ENCODE results near the gene TCOF1.

Gene TCOF1, protein sequence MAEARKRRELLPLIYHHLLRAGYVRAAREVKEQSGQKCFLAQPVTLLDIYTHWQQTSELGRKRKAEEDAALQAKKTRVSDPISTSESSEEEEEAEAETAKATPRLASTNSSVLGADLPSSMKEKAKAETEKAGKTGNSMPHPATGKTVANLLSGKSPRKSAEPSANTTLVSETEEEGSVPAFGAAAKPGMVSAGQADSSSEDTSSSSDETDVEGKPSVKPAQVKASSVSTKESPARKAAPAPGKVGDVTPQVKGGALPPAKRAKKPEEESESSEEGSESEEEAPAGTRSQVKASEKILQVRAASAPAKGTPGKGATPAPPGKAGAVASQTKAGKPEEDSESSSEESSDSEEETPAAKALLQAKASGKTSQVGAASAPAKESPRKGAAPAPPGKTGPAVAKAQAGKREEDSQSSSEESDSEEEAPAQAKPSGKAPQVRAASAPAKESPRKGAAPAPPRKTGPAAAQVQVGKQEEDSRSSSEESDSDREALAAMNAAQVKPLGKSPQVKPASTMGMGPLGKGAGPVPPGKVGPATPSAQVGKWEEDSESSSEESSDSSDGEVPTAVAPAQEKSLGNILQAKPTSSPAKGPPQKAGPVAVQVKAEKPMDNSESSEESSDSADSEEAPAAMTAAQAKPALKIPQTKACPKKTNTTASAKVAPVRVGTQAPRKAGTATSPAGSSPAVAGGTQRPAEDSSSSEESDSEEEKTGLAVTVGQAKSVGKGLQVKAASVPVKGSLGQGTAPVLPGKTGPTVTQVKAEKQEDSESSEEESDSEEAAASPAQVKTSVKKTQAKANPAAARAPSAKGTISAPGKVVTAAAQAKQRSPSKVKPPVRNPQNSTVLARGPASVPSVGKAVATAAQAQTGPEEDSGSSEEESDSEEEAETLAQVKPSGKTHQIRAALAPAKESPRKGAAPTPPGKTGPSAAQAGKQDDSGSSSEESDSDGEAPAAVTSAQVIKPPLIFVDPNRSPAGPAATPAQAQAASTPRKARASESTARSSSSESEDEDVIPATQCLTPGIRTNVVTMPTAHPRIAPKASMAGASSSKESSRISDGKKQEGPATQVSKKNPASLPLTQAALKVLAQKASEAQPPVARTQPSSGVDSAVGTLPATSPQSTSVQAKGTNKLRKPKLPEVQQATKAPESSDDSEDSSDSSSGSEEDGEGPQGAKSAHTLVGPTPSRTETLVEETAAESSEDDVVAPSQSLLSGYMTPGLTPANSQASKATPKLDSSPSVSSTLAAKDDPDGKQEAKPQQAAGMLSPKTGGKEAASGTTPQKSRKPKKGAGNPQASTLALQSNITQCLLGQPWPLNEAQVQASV (N-terminal part only)

DNA sequence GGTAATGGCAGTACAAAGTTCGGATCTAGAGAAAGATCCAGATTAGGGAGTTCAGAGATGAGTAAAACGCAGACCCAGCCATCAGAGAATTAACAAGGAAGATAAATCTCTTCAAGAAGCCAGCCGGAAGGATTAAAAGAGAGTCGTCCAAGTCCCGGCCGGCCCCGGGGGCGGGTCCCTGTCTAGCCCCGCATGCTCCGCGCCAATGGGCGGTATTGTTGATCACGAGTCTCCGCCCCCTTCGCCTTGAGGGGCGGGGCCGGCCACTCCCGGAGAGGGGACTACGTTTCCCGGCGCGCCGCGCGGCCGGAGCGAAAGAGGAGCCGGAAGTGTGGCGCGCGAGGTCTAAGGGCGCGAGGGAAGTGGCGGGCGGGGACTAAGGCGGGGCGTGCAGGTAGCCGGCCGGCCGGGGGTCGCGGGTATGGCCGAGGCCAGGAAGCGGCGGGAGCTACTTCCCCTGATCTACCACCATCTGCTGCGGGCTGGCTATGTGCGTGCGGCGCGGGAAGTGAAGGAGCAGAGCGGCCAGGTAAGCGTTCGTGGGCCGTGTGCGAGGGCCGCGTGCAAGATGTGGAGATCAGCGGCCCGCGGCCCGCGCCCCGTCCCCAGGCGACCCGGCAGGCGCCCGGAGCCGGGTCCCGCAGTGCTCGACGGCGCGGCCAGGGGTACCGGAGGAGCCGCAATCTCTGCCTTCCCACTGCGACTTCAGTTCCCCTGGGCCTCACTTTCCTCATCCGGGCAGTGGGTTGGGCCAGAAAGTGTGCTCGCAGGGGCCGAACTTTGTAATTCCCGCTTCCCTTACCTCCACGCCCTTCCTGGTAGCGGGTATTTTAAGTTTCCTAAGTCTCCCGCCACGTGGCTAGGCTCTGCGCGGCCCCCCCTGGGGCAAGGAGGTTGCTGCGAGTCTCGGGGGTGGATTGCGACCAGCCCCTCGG lies at the start of gene TCOF1:
TCOF1 (plus strand) TSS at position 372 of the 935 bp plus-strand sequence; CDS start at position 422, 50 bp downstream.
- peak; percentile 97 for DNase-seq (ENCODE audit: low spot score)

DNA sequence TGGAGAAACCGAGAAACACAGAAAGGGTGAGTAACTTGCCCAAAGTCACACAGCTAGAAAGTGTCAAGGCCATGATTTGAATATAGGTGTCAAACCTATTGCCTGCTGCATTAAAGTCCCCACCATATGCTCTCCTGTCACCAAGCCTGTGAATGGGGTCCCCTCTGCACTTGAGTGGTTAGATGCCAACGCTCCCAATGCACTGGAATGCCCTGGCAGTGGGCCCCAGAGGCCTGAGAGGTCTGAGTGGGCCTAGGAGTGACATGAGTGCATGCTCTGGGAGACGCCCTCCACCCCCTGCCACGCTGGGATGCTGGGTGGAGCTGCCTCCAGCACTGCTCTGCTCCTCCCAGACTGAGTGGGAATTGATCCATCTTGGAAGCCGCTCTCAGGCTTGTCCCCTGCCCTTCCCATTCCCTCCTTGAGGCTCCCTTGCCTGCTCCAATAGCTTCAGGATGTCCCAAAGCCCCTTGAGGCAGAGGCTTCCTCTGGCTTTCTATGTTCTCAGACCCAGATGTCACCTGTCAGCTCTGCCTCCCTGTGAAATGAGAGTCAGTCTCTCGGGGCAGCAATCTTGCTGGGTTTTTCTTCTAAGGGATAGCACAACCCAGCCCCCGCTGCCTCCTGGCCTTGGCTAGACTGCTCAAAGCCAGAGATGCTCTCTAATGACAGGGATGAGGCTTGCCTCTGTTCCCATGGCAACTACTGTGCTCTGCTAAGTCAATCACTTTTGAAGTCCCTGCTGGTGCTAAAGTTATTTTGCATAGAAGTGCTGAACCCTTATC lies 48.2 kb upstream of the TCOF1 start:
- no peak for DNase-seq (ENCODE audit: low spot score)

DNA sequence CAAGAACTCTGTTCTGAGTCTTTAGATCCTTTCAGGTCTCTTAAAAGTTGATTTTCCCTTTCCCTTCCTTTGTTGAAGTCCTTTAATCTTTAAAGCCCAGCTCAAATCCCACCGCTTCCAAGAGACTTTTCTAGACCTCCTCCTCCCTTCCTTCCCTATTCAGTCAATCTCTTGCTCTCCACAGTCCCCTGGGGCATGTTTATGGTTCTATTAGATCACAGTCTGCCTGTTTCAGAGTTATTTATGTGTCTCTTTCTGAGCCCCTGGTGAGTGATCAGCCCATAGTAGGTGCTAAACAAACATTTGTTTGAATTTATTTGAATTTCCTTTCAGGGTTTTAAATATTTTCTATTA lies 47.6 kb upstream of the TCOF1 start:
- DNase-seq (ENCODE audit: low spot score): no peak

DNA sequence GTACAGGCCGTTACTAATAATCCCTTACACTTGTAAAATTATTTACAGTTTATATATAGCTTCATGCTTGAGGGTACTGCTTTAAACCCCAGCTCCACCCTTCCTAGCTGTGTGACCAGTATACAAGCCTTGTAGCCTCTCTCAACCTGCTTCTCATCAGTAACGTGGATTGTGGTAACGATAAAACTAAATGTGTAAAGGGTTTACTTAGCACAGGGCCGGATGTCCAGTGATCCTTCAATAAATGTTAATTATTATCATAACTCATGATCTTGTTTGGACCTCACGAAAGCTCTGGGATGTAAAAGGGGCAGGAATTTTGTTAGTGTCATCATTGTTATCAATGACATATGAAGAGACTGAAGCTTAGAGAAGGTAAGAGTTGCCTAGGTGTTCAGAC lies 47.3 kb upstream of the TCOF1 start:
- DNase-seq (ENCODE audit: low spot score): no peak

DNA sequence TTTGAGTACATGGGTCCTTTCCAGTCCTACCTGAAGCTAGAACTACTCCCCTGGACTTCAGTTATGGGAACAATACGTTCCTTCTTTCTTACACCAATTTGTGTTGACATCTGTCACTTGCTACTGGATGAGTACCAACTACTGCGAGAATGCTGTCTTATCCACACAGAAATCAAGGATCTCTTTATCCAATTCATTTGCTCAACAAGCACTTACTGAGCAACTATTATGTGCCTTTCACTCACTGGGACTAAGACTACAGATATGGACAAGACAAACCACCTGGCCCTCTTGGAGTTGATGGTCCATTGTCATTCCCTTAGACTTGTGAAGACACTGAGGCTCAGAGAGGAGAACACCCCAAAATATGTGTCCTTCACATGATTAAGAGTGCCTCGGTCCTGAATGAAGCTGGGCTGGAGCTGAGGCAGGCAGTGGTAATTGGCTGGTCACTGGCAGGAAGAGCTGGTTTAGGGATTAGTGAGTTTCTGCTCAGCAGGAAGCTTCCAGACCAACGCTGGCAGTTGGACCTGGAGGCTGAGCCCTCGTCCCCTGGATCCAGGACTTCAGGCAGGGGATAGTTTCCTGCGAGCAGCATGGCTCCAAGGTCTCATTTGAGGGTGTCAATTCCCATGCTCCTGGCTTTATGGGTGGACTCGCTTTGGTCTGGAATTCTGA lies 46.3 kb upstream of the TCOF1 start:
- no peak for DNase-seq (ENCODE audit: low spot score)

DNA sequence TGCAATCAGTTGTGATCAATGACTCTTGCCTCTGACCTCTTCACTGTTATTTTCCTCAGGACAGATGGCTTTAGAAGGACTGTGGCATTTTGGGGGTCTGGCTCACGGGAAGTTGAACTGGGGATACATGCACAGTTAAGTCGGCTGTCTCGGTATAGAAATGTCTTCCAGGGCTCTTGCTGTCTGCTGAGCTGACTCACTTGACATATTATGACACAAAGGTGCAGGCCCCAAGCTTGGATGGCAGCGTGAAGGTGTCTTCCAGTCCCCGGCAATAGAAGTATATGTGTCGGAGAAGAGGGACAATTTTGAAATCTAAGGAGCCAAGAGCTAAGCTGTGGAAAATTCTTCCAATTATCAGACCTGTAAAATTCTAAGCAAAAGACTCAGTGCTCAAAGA lies 45.0 kb upstream of the TCOF1 start:
- no peak for DNase-seq (ENCODE audit: low spot score)

DNA sequence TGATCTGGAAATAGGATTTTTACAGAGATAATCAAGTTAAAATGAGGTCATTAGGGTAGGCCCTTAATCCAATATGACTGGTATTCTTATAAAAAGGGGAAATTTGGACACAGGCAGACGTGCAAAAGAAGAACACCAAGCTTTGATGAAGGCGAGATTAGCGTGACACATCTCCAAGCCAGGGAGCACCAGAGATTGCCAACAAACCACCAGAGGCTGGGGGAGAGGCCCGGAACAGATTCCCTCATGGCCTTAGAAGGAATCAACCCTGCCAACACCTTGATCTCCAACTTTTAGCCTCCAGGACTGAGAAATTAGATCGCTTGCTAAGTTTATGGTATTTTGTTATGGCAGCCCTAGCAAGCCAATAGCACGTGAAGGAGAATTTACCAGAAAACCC lies 44.0 kb upstream of the TCOF1 start:
- no peak for DNase-seq (ENCODE audit: low spot score)

DNA sequence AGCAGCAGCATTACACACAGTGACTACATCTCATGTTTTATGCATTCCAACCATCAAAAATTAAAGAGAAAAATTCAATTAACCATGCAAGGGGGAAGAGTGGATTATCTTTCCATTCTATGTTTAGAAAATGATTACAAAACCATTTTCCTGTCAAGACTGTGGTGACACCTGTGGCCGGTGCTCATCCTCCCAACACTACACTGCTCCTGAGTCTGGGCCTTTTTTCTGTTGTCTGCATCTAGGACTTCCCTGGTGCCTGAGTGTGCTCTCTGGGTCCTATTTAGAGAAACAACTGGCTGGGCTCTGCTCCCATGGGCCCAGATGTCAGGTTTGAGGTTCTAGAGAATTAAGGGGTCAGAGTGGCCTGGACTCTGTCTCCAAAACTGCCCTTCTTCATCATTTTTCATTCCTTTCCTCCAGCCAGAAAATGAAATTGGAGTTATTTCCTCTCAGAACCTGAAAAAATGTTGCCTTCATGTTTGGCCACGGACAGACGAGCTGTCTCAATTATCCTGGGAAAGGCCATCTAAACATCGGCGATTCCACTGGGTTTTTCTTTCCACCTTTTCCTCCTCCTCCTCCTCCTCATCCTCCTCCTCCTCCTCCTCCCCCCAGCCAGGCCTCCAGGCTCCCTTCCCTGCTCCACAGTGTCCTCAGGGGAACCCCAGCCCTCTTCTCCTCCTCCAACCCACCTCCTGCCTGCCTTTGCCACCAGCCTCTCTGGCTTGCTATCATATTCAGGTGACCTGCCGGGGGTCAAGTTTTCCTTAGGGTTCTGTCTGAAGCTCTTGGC lies 43.4 kb upstream of the TCOF1 start:
- DNase-seq (ENCODE audit: low spot score): no peak

DNA sequence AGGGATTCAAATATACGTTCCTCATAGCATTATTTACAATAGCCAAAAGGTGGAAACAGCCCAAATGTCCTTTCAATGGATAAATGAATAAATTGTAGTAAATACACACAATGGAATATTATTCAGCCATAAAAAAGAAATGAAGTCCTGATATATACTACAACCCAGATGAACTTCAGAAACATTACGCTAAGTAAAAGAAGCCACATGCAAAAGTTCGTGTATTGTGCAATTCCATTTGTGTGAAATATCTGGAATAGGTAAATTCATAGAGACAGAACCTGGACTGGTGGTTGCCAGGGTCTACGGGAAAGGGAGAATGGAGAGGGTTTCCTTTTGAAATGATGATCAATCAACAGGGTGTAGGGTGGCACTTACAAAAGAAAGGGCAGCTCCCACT lies 42.3 kb upstream of the TCOF1 start:
- DNase-seq (ENCODE audit: low spot score): no peak

DNA sequence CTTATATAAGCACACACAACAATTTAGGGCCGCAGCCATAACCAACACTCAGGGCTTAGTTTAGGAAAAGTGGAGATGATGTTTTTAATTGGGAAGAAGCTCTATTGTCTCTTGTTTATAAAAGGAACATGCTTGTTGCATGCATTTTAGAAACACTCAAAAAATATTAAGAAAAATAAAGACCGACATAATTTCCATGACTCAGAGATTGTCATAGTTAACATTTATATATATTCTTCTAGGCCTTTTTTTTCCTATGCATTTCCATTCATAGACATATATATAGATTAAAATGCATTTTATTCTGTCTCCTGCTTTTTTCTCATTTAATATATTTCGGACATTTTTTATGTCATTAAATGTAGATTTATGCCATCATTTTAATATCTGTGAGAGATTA lies 41.2 kb upstream of the TCOF1 start:
- no peak for DNase-seq (ENCODE audit: low spot score)

DNA sequence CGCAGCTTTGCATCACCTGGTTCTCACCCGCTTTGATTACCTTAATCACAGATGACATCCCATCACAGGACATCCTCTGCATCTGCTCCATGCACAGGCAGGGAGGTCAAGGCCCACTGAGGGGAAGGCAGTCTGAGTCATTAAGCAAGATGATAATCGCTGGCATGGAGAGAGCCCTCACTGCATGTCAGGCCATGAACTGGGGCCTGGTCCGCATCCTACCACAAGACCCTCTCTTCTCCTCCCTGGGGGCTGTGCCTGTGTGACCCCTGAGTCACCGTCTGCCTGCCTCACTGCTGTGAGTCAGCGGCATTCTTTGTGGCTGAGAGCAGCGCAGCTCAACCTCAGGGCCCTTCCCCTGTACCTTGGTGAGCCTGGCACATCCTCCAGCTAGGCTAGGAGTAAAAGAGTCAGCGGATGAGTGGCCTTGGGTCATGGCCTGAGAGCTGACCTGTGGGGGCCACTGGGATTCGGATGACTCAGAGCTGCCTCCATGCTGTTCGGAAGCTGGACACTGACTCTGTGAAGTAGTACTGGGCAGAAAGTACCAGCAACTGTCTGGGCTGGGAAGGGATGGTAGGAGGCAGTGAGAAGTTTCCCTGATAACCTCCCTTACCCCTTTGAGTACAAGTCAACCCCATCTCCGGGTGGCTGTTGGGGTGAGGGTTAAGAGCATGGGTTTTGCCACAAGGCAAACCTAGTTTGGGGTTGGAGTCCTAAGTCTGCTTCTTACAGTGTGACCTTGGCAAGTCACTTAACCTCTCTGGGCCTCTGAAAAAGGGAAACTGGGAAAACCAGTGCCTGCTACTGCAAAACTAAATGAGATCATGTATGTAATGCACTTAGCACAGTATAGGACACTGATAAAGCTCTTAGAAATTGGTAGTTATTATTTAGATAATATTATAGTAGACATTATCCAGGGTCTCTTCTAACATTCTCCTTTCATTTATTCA lies 40.2 kb upstream of the TCOF1 start:
- peak; percentile 47 for DNase-seq (ENCODE audit: low spot score)

DNA sequence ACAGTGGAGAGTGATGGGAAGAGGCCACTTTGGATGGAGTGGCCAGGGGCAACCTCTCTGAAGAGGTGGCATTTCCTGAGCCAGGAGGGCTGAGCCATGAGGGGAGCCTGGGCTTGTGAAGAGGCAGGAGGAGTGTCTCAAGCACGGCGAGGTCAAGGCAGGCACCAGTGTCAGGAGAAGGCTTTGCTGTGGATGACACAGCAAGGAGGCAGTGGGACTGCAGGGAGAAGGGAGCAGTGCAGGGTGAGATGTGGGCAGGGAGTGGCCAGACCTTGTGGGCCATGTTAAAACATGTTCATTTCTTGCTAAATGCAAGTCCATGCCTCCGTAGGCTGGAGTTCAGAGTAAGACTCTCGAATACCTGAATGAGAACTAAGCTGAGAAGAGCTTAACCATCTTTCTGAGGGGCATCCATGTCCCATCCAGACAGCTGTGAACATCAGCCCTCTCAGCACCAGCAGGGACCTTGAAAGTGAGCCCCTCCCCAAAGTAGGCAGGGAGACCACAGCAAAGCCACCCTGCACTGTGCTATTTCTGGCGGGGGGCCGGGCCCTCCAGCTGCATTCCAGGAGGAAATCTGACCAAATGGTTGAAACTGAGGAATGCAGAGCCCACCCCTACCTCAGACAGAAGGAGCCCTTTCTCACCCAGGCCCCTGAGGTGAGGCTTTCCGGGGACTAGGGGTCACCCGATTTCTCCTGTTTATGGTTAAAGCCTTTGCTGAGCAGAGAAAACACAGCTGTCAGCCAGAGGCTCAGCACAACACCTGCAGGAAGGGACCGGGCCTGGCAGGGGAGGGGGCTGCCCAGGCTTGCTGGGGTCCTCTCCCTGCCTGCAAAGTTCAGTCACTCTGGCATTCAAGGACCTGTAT lies 38.6 kb upstream of the TCOF1 start:
- no peak for DNase-seq (ENCODE audit: low spot score)

DNA sequence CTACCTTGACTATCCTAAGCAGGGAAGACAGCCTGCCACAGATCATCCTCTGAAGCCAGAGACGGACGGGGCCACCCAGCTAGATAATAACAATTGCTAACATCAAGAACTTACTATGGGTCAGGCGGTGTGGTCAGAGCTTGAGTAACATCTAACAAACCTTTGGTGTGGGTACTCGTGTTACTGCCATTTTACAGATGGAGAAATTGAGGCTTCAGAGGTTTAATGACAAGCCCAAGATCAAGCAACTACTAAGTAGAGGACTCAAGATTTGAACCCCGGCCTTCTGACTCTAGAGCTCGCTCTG lies 38.1 kb upstream of the TCOF1 start:
- DNase-seq (ENCODE audit: low spot score): no peak

DNA sequence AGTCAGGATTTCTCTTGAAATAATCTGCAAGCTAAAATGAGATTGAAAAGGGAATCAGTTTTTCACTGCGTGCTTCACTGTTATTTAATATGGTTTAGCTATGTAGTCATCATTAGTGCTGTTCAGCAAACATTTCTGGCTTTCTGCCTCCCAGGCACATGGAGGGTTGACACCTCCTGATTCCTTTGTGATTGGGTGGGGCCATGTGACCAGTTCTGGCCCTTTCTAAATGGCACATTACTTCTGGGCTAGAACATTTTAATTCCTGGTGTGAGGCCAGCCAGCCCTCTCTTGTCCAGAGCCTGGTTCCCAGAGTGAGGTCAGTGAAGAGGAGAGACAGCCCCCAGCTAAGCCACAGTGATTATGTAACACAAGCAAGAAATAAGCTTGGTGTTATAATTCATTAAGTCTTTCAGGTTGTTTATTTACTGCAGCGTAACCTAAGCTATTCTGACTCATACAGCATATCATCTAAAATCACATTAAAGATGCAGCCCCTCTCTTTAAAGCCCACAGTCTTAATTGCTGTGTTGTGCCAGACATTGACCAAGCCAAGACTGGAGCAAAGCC lies 37.4 kb upstream of the TCOF1 start:
- peak; percentile 37 for DNase-seq (ENCODE audit: low spot score)

DNA sequence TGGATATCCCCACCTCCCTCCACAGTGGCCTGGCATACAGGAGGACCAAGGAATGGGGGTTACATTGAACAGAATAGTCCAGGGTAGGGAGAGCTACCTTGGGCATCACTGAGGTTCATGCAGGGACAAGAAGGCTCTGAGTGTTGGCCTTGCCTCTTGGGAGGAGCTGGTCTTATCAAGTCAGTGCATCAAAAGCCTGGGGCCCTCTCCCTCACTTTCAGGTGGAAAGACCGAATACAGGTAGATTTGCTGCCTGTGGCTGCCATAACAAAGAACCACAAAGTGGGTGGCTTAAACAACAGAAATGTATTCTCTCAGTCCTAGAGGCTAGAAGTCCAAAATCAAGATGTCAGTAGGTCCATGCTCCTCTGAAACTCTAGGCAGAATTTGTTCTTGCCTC lies 36.3 kb upstream of the TCOF1 start:
- no peak for DNase-seq (ENCODE audit: low spot score)

DNA sequence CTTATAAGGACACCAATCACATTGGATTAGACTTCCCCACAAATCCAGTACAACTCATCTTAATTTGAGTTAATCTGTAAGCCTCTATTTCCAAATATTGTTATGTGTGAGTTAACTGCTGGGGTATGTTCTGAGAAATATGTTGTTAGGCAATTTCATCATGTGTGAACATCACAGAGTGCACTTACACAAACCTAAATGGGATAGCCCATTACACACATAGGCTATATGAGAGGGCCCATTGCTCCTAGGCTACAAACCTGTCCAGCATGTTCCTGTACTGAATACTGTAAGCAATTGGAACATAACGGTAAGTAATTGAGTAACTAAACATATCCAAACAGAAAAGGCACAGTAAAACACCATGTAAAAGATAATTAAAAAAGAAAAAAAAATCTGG lies 35.7 kb upstream of the TCOF1 start:
- DNase-seq (ENCODE audit: low spot score): no peak

DNA sequence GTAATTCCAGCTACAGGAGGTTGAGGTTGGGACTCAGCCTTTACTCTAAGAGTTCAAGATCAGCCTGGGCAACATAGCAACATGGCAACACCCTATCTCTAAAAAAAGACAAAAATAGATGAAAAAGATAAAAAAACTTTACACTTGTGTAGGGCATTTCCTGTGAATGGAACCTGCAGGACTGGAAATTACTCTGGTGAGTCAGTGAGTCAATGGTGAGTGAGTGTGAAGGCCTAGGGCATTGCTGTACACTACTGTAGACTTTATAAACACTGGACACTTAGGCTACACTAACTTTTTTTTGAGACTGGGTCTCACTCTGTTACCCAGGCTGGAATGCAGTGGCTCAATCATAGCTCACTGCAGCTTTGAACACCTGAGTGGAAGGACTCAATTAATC lies 35.3 kb upstream of the TCOF1 start:
- DNase-seq (ENCODE audit: low spot score): no peak
